ENCODE data around the gene TMEM201. TPM values are rescaled to one million over a fixed set of nuclear protein-coding genes. Genes with fewer than 3 reads are reported as not detected.

The TMEM201 gene
- total and polyA plus RNA-seq, 4 donors: 1.1 to 9.4 (median 4.3) TPM

- WGBS, 2 donors: 91 to 93% methylated on average over 20 of the region's 20 CpGs
- intact Hi-C loops (cut with DNase I): no loop called here
- DNase-seq (peak; percentile 43 to 67), ATAC-seq (ENCODE audit: low FRiP score) (no peak)
- Histone ChIP-seq H3K9me3 (ENCODE audit: control insufficient read depth, low read length) (no peaks in the 10 kb centered on the region), H3K36me3 (ENCODE audit: control insufficient read depth in 1 of 2, insufficient read depth in 2 of 2, low read length in 1 of 2) (no peaks in the 10 kb centered on the region), H3K27ac (ENCODE audit: low read depth in 1 of 2, low read length in 2 of 2) (no peak overlapping the region), H3K27me3 (ENCODE audit: control insufficient read depth in 1 of 2, insufficient read depth in 2 of 2, low read length in 1 of 2) (no peaks in the 10 kb centered on the region), H3K4me3 (ENCODE audit: low read length in 2 of 2) (no peak overlapping the region), H3K4me1 (ENCODE audit: control insufficient read depth in 1 of 2, insufficient read depth in 2 of 2, low read length in 2 of 2) (no peaks in the 10 kb centered on the region)
Observed at GRCh38 chr1:9594471-9595155, 5.9 kb downstream of the TMEM201 start.

- H3K9me3 ChIP-seq (ENCODE audit: control insufficient read depth, low read length): no peaks in the 10 kb centered on the region
- ATAC-seq (ENCODE audit: low FRiP score): no peak
- no peaks in the 10 kb centered on the region for H3K27me3 ChIP-seq (ENCODE audit: control insufficient read depth in 1 of 2, insufficient read depth in 2 of 2, low read length in 1 of 2)
- no peak overlapping the region for H3K27ac ChIP-seq (ENCODE audit: low read depth in 1 of 2, low read length in 2 of 2)
- peak; percentile 42 to 70 for DNase-seq
- intact Hi-C loops (cut with DNase I): no loop called here
- H3K36me3 ChIP-seq (ENCODE audit: control insufficient read depth in 1 of 2, insufficient read depth in 2 of 2, low read length in 1 of 2): no peaks in the 10 kb centered on the region
- WGBS, 2 donors: 88% methylated on average over 17 of the region's 17 CpGs
- H3K4me3 ChIP-seq (ENCODE audit: low read length in 2 of 2): no peak overlapping the region
- H3K4me1 ChIP-seq (ENCODE audit: control insufficient read depth in 1 of 2, insufficient read depth in 2 of 2, low read length in 2 of 2): no peaks in the 10 kb centered on the region
Observed at GRCh38 chr1:9595156-9595967, 6.7 kb downstream of the TMEM201 start.

- DNase-seq: peak in 1 of 2 donors; percentile 73
- ATAC-seq (ENCODE audit: low FRiP score): no peak
- no peaks in the 10 kb centered on the region for H3K36me3 ChIP-seq (ENCODE audit: control insufficient read depth in 1 of 2, insufficient read depth in 2 of 2, low read length in 1 of 2)
- WGBS, 2 donors: 93 to 94% methylated on average over 12 of the region's 12 CpGs
- no peaks in the 10 kb centered on the region for H3K4me1 ChIP-seq (ENCODE audit: control insufficient read depth in 1 of 2, insufficient read depth in 2 of 2, low read length in 2 of 2)
- no peaks in the 10 kb centered on the region for H3K9me3 ChIP-seq (ENCODE audit: control insufficient read depth, low read length)
- no peak overlapping the region for H3K4me3 ChIP-seq (ENCODE audit: low read length in 2 of 2)
- H3K27me3 ChIP-seq (ENCODE audit: control insufficient read depth in 1 of 2, insufficient read depth in 2 of 2, low read length in 1 of 2): no peaks in the 10 kb centered on the region
- no peak overlapping the region for H3K27ac ChIP-seq (ENCODE audit: low read depth in 1 of 2, low read length in 2 of 2)
- intact Hi-C loops (cut with DNase I): no loop called here
Observed at GRCh38 chr1:9595968-9596340, 7.2 kb downstream of the TMEM201 start.

- 88 to 89% methylated on average over 26 to 27 of the region's 27 CpGs for WGBS, 2 donors
- H3K9me3 ChIP-seq (ENCODE audit: control insufficient read depth, low read length): no peaks in the 10 kb centered on the region
- no peaks in the 10 kb centered on the region for H3K27me3 ChIP-seq (ENCODE audit: control insufficient read depth in 1 of 2, insufficient read depth in 2 of 2, low read length in 1 of 2)
- peak; percentile 13 to 65 for DNase-seq
- no peak overlapping the region for H3K4me3 ChIP-seq (ENCODE audit: low read length in 2 of 2)
- no peak for ATAC-seq (ENCODE audit: low FRiP score)
- no peaks in the 10 kb centered on the region for H3K4me1 ChIP-seq (ENCODE audit: control insufficient read depth in 1 of 2, insufficient read depth in 2 of 2, low read length in 2 of 2)
- no peak overlapping the region for H3K27ac ChIP-seq (ENCODE audit: low read depth in 1 of 2, low read length in 2 of 2)
- intact Hi-C loops (cut with DNase I): no loop called here
- peaks cover 0 to 4% of the 10 kb centered on the region in 2 donors for H3K36me3 ChIP-seq (ENCODE audit: control insufficient read depth in 1 of 2, insufficient read depth in 2 of 2, low read length in 1 of 2)
Observed at GRCh38 chr1:9596415-9597123, 7.9 kb downstream of the TMEM201 start.

GRCh38 chr1:9597361-9598315 is 8.9 kb downstream of the TMEM201 start:
- DNase-seq (peak; percentile 26 to 53), ATAC-seq (ENCODE audit: low FRiP score) (no peak)
- intact Hi-C loops (cut with DNase I): no loop called here
- Histone ChIP-seq H3K36me3 (ENCODE audit: control insufficient read depth in 1 of 2, insufficient read depth in 2 of 2, low read length in 1 of 2) (peaks cover 0 to 4% of the 10 kb centered on the region in 2 donors), H3K27ac (ENCODE audit: low read depth in 1 of 2, low read length in 2 of 2) (no peak overlapping the region), H3K27me3 (ENCODE audit: control insufficient read depth in 1 of 2, insufficient read depth in 2 of 2, low read length in 1 of 2) (no peaks in the 10 kb centered on the region), H3K4me1 (ENCODE audit: control insufficient read depth in 1 of 2, insufficient read depth in 2 of 2, low read length in 2 of 2) (no peaks in the 10 kb centered on the region), H3K9me3 (ENCODE audit: control insufficient read depth, low read length) (no peaks in the 10 kb centered on the region), H3K4me3 (ENCODE audit: low read length in 2 of 2) (no peak overlapping the region)
- 80 to 88% methylated on average over 14 of the region's 14 CpGs for WGBS, 2 donors

GRCh38 chr1:9598316-9598700 is 9.6 kb downstream of the TMEM201 start:
- H3K36me3 ChIP-seq (ENCODE audit: control insufficient read depth in 1 of 2, insufficient read depth in 2 of 2, low read length in 1 of 2): peaks cover 0 to 4% of the 10 kb centered on the region in 2 donors
- DNase-seq: peak in 1 of 2 donors; percentile 32
- H3K27ac ChIP-seq (ENCODE audit: low read depth in 1 of 2, low read length in 2 of 2): no peak overlapping the region
- H3K4me3 ChIP-seq (ENCODE audit: low read length in 2 of 2): no peak overlapping the region
- no peak for ATAC-seq (ENCODE audit: low FRiP score)
- H3K27me3 ChIP-seq (ENCODE audit: control insufficient read depth in 1 of 2, insufficient read depth in 2 of 2, low read length in 1 of 2): no peaks in the 10 kb centered on the region
- 92 to 95% methylated on average over 18 of the region's 18 CpGs for WGBS, 2 donors
- intact Hi-C loops (cut with DNase I): no loop called here
- no peaks in the 10 kb centered on the region for H3K9me3 ChIP-seq (ENCODE audit: control insufficient read depth, low read length)
- no peaks in the 10 kb centered on the region for H3K4me1 ChIP-seq (ENCODE audit: control insufficient read depth in 1 of 2, insufficient read depth in 2 of 2, low read length in 2 of 2)

- Histone ChIP-seq H3K27me3 (ENCODE audit: control insufficient read depth in 1 of 2, insufficient read depth in 2 of 2, low read length in 1 of 2) (no peaks in the 10 kb centered on the region), H3K9me3 (ENCODE audit: control insufficient read depth, low read length) (no peaks in the 10 kb centered on the region), H3K36me3 (ENCODE audit: control insufficient read depth in 1 of 2, insufficient read depth in 2 of 2, low read length in 1 of 2) (peaks cover 2 to 4% of the 10 kb centered on the region in 2 donors), H3K27ac (ENCODE audit: low read depth in 1 of 2, low read length in 2 of 2) (no peak overlapping the region), H3K4me3 (ENCODE audit: low read length in 2 of 2) (no peak overlapping the region), H3K4me1 (ENCODE audit: control insufficient read depth in 1 of 2, insufficient read depth in 2 of 2, low read length in 2 of 2) (no peaks in the 10 kb centered on the region)
- no peak for ATAC-seq (ENCODE audit: low FRiP score)
- peak in 1 of 2 donors; percentile 17 for DNase-seq
- WGBS, 2 donors: 93 to 95% methylated on average over 10 of the region's 10 CpGs
- intact Hi-C loops (cut with DNase I): no loop called here
Observed at GRCh38 chr1:9599741-9600140, 11.0 kb downstream of the TMEM201 start.
